ENCODE measurements around the gene ITPR2. TPM values are rescaled to one million over a fixed set of nuclear protein-coding genes. Genes with fewer than 3 reads are reported as not detected.
A peak's percentile ranks its signal among the peaks of the same experiment; 100 is the strongest.

Gene ITPR2
- total and polyA plus RNA-seq, 2 of the 13 experiments (the other 11 are each of a cell fraction or from before 2014, with no cell fraction given), result 31.9 to 81.9 TPM

- TF ChIP-seq HMGXB3 (CRISPR knock-in tag; IDR thresholded peaks at IDR 0.05; ENCODE audit: borderline replicate concordance) (0 out of 2 replicates have a peak, but pooled peaks have one; percentile 38), MLX (CRISPR knock-in tag; IDR thresholded peaks at IDR 0.05) (peak; percentile 82), NFKBIZ (CRISPR knock-in tag; IDR thresholded peaks at IDR 0.05) (peak; percentile 98), DPF2 (CRISPR knock-in tag; IDR thresholded peaks at IDR 0.05; ENCODE audit: borderline replicate concordance, low read depth) (peak; percentile 93), ESRRA (CRISPR knock-in tag; IDR thresholded peaks at IDR 0.05; ENCODE audit: low read depth) (peak; percentile 56; the same call in 1 of the 2 replicates), ZNF644 (CRISPR knock-in tag; IDR thresholded peaks at IDR 0.05; ENCODE audit: low read depth) (peak; percentile 89), PRMT3 (CRISPR knock-in tag; IDR thresholded peaks at IDR 0.05; ENCODE audit: borderline replicate concordance, low read depth) (no peak), ZNF253 (CRISPR knock-in tag; IDR thresholded peaks at IDR 0.05; ENCODE audit: borderline replicate concordance) (no peak), AKAP8 (CRISPR knock-in tag; IDR thresholded peaks at IDR 0.05) (peak; percentile 42; the same call in 1 of the 2 replicates), ONECUT2 (CRISPR knock-in tag; IDR thresholded peaks at IDR 0.05) (peak; percentile 94), ZBTB3 (CRISPR knock-in tag; IDR thresholded peaks at IDR 0.05; ENCODE audit: borderline replicate concordance, low read depth) (peak; percentile 23; the same call in 1 of the 2 replicates), RELA (CRISPR knock-in tag; IDR thresholded peaks at IDR 0.05) (peak; percentile 31; the same call in 1 of the 2 replicates), MED8 (CRISPR knock-in tag; IDR thresholded peaks at IDR 0.05; ENCODE audit: insufficient replicate concordance) (peak; percentile 99), ZNF619 (CRISPR knock-in tag; IDR thresholded peaks at IDR 0.05) (no peak), PPARG (CRISPR knock-in tag; conservative IDR thresholded peaks at IDR 0.05) (peak; percentile 90), RXRB (CRISPR knock-in tag; IDR thresholded peaks at IDR 0.05; ENCODE audit: borderline replicate concordance) (peak; percentile 93), MAF1 (CRISPR knock-in tag; IDR thresholded peaks at IDR 0.05; ENCODE audit: borderline replicate concordance) (no peak)
- TF ChIP-seq, protein P1, sequence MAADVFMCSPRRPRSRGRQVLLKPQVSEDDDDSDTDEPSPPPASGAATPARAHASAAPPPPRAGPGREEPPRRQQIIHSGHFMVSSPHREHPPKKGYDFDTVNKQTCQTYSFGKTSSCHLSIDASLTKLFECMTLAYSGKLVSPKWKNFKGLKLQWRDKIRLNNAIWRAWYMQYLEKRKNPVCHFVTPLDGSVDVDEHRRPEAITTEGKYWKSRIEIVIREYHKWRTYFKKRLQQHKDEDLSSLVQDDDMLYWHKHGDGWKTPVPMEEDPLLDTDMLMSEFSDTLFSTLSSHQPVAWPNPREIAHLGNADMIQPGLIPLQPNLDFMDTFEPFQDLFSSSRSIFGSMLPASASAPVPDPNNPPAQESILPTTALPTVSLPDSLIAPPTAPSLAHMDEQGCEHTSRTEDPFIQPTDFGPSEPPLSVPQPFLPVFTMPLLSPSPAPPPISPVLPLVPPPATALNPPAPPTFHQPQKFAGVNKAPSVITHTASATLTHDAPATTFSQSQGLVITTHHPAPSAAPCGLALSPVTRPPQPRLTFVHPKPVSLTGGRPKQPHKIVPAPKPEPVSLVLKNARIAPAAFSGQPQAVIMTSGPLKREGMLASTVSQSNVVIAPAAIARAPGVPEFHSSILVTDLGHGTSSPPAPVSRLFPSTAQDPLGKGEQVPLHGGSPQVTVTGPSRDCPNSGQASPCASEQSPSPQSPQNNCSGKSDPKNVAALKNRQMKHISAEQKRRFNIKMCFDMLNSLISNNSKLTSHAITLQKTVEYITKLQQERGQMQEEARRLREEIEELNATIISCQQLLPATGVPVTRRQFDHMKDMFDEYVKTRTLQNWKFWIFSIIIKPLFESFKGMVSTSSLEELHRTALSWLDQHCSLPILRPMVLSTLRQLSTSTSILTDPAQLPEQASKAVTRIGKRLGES (CRISPR knock-in tag; IDR thresholded peaks at IDR 0.05; ENCODE audit: borderline replicate concordance), result 0 out of 2 replicates have a peak, but pooled peaks have one; percentile 24
- TF ChIP-seq, protein P2, sequence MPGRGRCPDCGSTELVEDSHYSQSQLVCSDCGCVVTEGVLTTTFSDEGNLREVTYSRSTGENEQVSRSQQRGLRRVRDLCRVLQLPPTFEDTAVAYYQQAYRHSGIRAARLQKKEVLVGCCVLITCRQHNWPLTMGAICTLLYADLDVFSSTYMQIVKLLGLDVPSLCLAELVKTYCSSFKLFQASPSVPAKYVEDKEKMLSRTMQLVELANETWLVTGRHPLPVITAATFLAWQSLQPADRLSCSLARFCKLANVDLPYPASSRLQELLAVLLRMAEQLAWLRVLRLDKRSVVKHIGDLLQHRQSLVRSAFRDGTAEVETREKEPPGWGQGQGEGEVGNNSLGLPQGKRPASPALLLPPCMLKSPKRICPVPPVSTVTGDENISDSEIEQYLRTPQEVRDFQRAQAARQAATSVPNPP (CRISPR knock-in tag; IDR thresholded peaks at IDR 0.05), result peak; percentile 64; the same call in 1 of the 2 replicates
Observed at GRCh38 chr12:26736563-26737486, 96.2 kb downstream of the ITPR2 start (continued).
